ENCODE measurements around the gene TLR2. TPM values are rescaled to one million over a fixed set of nuclear protein-coding genes. Genes with fewer than 3 reads are reported as not detected.

Gene TLR2
- total RNA-seq, 1 experiment from 2014 or later = 0.44 TPM

Other genes starting within 250 kb of the TLR2 start
- 2.4 and 6.0 TPM in 2 replicates for gene TMEM131L, start 217.9 kb upstream of the TLR2 start, total RNA-seq (2014; rRNA removed; shearing (Covaris generic); ENCODE audit: low replicate concordance)
- gene RNF175, start 75.7 kb downstream of the TLR2 start, total RNA-seq (2014; rRNA removed; shearing (Covaris generic); ENCODE audit: low replicate concordance) = not detected in 2 replicates
- not detected in 2 replicates for gene SFRP2, start 104.8 kb downstream of the TLR2 start, total RNA-seq (2014; rRNA removed; shearing (Covaris generic); ENCODE audit: low replicate concordance)